Left renal cortex interstitium (tissue), 4 donors: ENCODE measurements around the gene CREG1. TPM values are rescaled to one million over a fixed set of nuclear protein-coding genes. Genes with fewer than 3 reads are reported as not detected.
"Not testable (repeated sequence)": the region's sequence is repeated elsewhere in the genome, so short reads cannot be mapped to it uniquely, and the experiment has no call there.

Source experiments
- DNase-seq, 4 donors: peaks; one replicate each; pipeline ENCODE4 v3.0.0-alpha.2; 2013; ENCODE audit warnings: low read depth in 4 of 4, low spot score in 2 of 4, missing footprints in 1 of 4
- polyA plus RNA-seq, 4 donors: library from polyadenylated mRNA; unstranded; fragments of 120-200 nt; gene quantifications; one replicate each; pipeline ENCODE4 v1.2.1, GENCODE V29; 2013; ENCODE audit not compliant: insufficient read length in 4 of 4

The CREG1 gene
- polyA plus RNA-seq, 4 donors, result 108 to 133 (median 117) TPM

DNA sequence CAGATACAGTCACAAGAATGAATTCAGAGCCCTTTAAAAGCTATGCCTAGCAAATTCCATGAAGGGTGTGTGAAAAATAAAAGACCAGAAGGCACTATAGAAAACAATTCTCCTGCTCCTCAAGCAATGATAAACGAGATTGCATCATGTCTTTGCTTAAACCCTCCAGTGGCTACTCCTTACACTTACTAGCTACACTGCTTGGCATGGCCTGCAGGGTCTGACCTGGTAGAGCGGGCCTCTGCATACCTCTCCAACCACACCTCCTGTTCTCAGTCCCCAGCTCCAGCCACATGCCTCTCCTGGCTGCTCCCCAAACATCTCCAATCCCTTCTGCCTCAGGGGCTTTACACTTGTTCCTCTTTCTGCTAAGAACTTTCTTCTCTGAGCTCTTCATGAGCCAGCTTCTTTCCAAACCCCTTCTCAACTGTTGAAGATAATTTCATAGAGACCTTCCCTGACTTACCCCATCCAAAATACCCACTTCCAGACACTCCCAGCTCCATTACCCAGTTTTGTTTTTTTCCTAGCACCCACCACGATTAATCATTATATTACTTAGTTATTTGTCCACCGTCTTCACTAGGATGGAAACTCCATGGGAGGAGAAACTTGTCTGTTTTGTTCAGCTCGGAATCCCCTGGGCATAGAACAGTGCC lies 11.2 kb upstream of the CREG1 start:
- DNase-seq, result no peak

DNA sequence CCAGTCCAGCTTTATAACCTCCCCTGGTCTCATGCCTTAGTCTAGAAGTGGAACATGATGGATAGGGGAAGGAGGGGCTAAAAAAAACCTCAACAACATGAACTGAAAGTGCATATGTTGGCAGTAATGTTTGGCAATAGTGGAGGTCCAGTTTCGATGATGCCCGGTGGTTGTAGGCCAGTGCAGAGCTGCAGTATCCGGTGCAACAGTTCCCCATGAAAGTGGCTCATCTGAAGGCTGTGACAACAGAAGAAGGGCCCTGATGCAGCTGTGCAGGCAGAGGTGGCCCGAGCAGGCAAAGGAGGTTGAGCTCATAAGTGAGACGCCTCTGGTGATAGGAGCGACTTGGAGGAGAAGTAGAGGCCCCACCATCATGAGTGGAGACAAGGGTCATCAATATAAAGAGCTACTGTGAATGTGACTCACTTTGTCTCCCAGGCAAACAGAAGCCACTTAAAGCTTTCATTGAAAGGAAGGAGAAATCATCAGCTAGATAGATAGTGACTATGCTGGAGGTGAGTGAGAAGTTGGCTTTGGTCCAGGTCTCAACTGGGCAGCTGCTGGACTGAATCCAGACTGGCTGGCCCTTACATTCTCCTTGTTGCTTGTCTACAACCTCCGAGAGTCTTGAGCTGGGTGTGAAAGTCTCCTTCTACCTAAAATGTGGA lies 10.2 kb upstream of the CREG1 start:
- DNase-seq, result no peak

DNA sequence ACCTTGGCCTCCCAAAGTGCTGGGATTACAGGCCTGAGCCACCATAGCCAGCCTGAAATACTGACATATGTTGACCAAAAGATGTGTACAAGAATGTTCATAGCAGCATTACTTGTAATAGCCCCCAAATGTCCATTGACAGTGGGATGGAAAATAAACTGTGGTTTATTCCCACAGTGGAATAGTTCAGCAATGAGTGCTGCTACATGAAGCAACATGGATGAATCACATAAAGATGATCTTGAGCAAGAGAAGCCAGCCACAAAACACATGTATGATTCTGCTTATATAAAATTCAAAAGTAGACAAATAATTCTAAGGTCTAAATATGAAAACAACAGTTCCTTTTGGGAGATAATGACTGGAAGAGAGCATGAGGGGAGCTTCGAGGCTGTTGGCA lies 9.1 kb upstream of the CREG1 start:
- DNase-seq, result no peak

DNA sequence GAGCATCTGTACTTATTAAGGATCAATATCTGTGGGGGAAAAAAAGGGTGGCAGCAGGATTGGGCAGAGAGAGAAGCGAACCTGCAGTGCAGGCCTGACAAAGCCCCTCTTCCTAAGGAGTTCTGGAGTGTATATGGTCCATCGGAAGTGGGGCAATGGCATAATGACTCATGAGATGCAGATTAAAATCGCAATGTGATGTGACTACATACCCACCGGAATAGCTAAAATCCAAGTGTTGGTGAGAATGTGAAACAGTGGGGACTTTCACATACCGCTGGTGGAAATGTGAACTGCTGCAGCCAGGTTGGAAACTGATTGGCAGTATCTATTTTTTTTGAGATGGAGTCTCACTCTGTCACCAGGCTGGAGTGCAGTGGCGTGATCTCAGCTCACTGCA lies 8.2 kb upstream of the CREG1 start:
- no peak for DNase-seq

DNA sequence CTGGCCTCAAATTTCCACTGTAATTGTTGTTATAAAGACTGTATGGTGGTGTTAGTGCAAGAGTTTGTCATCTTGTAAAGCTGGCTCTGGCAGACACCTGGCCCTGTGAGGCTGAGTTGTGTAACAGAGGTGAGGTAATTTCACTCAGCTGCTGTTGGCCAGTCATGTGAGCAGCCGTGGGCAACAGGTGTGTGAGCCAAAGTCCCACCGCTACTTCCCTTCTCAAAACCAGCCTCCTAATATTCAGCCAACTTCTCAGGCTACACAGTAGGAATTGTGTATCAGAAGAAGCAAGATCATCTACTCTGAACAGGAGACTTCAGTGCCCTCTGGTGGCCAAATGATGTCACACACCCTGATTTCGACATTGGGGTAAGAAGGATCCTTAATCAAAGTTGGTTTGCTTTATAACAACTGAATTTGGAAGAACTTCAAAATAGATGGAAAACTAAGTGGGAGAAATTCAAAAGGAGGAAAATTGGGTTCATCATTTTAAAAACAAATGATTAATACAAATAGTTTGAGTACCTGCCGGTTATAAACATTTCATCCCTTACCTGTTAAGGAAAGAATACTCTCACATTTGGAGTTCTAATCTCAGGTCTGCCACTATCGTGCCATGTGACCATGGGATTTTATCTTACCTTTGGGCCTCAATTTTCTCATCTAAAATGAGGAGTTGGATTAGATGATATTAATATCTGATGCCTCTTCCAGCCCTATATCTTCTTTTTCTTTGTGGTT lies 2.6 kb upstream of the CREG1 start:
- peak in 3 of 4 donors; percentile 35 to 71 (median 42) for DNase-seq

DNA sequence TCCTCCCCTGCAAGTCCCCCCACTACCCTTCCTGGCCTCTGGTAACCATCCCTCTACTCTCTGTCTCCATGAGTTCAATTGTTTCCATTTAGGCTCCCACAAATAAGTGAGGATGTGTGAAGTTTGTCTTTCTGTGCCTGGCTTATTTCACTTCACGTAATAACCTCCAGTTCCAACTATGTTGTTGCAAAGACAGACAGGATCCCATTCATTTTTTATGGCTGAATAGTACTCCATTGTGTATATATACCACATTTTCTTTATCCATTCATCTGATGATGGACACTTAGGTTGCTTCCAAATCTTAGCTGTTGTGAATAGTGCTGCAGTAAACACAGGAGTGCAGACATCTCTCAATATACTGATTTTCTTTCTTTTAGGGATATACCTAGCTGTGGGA lies 1.5 kb upstream of the CREG1 start:
- DNase-seq, result not testable (repeated sequence)

DNA sequence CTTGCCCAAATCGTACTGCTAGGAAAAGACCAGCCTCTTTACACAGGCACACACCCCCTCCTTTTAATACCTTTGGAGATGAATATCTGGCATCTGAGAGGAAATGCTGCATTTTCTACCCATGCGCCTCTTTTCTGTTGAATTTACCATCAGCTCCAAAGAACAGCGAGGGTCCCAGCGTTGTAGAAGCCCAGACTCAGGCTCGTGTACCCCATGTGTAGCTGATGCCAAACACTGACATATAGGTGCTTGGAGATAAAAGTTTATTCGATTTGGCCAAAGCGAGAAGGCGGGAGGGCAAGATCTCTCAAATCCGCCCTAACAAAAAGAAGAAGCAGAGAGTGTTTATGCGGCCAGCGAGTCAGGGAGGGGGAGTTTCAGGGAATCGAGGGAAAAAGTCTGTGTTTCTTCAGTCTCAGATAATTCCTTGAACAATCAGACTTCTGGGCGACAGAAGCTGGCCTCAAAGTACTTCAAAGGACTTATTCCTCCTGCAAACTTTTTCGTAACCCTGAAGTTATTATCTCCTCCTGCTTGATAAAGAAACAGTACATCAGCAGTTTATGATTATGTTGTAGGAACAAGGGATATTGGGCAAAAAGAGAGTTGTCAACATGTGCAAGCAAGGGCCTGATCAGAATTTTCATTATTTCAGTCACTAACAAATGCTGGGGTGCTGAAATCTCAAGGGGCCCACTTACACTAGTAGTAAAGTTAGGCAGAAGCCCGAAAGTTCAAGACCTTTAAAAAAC lies 642 bp upstream of the CREG1 start:
- no peak for DNase-seq

DNA sequence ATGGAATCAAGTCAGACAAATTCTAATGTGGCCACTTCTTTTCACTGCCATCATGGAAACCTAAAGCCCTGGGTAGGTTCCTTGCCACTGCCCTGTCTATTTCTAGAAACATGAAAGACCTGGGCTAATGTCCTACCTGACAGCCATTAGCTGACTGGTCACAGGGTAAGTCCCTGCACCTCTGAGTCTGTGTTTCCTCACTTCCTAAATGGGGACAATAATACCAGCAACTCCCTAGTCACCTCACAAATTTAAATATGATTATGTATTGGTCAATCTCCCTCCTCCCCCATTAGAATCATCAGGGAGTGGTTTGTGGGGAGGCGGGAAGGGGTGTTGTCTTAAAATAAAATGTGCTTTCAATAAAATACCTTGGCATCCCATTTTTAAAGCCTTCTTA lies 2.2 kb downstream of the CREG1 start:
- no peak for DNase-seq

DNA sequence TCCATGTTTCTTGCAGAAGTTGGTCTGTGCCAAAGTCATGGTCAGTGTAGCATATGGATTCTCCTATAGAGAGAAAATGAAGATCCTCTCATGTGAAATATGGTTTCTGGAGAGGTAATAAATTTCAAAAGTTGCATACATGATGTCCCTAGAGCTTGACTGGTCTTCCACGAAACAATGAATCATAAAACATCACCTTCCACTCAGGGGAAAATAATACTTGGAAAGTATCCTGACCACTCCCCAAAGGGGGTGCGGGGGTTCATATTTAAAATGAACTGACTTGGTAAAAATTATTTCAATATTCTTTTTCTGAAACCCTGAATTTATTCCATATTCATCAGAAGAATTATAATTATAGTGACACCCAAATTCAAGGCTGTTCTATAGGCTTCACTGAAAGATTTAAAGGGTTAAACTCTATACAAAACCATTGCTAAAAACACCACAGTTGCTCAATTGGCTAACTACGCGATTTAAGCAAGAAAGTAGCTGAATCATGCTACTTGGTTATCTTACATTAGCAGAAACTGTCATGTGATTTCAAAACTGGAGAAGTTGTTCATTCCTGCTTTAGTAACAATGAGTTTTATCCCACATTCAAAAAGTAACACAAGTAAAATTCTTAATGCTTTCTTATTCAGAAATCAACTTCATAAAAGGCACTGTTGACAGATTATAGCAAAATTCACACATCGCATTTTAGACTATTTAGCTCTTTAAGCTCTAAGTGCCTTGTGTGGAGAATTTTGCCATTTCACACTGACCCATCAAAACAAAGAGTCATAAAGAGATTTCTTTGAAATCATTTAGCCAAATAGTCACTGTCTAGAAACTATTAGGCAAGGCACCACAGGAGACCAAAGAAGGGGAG lies 5.3 kb downstream of the CREG1 start:
- no peak for DNase-seq

DNA sequence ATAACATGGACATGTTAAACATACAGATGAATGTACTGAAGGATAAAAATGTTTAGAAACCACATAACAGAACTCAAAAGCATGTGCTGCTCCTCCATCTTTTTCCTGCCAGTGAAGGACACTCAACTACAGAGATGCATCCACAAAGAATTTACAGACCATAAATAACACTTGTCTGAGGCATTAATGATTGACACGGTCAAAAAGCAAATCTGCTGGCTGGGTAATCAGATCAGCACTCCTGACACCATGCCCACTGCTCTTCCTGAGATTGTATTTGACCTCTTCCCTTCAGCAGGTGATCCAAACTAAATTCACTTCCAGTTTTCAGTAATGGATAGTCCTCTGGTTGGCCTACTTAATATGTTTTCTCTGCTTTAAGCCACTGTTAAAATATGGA lies 6.6 kb downstream of the CREG1 start:
- DNase-seq, result no peak

DNA sequence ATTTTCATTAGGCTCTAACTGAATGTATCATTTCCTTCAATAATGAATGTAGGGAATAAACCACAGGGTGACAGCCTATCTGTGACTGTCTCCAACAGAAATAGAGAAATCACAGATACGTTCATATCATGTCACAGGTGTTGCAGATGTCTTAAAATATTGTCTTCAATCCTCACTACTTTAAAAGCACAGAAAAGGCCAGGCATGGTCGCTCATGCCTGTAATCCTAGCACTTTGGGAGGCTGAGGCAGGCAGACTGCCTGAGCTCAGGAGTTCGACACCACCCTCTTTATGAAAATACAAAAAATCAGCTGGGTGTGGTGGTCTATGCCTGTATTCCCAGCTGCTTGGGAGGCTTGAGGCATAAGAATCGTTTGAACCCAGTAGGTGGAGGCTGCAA lies 8.2 kb downstream of the CREG1 start:
- no peak for DNase-seq

DNA sequence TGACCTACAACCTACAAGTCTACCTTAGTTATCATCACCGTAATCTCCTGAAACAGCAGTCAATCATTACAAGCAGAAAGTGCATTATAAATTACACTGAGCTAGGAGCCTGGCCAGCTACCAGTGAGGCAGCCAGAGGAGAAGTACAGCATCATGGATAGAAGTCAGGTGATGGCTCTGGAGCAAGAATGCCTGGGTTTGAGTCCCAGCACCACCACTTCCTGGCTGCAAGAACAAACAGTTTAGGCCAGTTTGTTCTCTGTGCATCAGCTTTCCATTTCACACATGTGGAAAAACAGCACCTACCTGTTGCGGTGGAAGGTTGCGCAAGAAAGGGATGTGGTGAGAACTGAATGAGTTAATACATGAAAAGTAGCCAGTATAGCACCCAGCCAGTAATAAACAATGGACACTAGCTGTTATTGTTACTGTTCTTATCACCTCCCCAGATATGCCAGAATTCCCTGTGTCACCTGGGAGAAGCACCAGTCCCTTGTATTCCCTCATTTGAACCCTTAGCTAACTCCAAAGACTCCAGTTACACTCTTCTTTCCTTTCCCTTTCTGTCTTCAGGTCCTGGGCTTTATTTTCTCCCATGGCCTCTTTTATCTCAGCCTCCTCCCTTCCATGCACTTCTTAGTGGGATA lies 9.0 kb downstream of the CREG1 start:
- DNase-seq, result no peak

DNA sequence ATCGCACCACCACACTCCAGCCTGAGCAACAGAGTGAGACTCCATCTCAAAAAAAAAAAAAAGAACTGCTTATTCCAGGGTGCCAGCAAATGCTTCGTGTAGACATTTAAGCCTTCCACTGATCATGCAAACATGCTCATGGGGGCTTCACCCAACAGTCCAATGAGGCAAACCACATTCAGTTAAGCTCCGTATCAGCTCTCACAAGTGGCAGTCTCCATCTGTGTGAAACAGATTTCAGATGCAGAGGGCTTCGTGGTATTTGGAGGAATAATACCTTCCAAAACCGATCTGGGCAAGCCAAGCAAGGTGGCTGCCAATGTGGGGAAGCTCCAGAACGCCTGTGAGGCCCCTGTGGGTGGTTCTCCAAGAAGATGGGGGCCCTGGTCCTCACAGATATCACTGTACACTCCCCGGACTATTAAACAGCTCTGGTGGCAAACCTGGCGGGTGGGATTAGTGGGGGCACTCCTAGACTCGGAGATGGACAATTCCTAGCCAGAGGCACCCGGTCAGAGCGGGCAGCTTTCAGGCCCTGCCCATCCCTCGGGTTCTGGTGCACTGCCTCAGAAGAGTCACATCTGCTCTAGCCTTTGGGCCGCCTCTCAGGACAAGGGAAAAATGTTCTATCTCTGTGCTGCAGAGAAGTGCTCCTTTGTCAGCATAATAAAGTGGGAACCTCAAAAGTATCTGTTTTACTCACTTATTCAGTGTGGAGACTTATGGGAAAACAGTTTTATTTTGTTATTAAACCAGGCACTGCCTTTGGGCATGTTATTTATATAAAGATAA lies 10.2 kb downstream of the CREG1 start:
- no peak for DNase-seq

DNA sequence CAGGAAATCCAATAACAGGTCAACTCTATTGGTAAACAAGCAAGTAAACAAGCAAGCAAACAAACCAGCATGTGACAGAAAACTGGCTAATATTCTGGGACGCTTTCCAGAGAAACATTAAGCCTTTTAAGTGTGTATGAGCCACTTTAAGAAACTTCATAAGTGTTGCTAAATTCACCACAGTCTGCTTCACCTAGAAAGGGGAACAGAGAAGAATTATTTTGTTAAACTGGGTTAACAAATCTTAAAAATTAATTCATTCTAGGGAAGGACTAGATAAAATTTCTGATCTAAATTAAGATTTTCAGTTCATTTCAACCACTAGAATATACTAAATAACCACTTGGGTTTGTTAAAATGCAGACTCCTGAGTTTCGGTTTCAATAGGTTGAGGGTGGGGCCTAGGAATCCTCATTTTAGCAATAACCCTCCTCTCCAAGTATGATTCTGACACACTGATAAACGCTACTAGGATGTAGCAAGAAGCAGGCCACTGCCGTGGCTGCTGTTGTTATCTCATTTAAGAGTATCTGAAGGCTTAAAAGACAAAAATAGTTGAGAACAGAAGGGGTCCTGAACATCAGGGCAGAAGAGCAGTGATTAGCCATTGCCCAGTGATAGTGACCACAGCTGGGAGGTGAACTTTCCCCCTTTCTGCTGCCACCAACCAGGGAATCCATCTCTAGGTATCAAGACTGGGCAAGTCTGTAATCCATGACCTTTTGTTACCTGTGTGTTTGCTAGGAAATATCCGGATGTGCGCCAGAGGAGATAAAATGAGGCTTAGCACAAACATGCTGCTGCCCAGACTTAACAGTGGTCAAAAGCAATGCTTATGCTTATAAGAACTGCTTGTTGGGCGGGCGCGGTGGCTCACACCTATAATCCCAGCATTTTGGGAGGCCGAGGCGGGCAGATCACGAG lies 11.2 kb downstream of the CREG1 start:
- no peak for DNase-seq

DNA sequence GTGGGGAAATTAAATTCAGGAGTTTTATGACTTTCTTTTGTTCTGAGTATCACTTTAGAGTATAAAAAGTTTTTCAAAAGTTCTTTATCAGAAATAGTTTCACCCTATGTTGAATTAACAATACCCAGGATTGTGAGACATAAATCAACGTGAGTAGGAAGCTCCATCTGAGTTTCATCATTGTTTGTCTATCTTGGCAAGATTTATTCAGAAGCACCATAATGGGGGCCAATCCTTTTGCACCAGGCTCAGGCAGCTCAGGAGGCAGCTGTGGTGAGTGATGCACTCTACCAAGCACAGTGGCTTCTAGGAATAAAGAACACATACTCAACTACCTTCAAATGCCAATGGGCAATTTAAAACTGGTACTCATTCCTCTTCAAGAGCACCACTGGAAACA lies 12.0 kb downstream of the CREG1 start:
- DNase-seq, result no peak

DNA sequence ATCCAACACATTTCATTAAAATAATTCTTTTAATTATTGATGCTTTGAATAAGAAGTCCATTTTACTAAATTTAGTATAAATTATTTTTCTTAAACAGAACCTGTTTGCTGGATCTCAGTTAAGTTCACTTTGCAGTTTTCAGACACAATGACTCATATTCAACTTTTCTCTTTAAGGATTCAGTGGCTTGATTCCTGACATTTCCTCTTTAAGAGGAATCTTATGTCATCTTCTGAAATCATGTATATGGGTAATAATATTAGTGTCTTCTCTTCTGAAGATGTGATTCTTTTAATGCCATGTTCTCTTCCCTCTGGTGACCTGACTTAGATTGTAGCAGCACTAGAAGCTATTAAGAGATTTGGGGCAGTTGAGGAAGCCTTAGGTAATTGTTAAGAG lies 12.6 kb downstream of the CREG1 start:
- DNase-seq, result no peak

DNA sequence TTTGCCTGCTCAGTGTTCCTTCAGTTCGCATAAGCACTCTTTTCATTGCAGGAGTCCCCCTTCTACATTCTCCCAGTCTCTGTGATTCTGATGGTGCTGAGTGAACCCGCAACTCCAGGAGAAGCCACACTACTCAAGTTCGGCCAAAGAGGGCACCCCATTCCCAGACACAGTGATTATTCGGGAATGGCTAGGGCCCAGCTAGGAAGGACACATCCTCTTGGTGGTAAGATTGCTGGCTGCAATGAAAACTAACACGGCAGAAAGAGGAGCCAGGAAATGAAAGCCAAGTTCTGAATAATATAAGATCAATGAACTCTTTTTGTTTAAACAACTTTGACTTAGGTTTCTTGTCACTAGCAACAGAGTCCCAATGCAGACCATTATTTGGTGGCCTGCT lies 14.9 kb downstream of the CREG1 start:
- no peak for DNase-seq

DNA sequence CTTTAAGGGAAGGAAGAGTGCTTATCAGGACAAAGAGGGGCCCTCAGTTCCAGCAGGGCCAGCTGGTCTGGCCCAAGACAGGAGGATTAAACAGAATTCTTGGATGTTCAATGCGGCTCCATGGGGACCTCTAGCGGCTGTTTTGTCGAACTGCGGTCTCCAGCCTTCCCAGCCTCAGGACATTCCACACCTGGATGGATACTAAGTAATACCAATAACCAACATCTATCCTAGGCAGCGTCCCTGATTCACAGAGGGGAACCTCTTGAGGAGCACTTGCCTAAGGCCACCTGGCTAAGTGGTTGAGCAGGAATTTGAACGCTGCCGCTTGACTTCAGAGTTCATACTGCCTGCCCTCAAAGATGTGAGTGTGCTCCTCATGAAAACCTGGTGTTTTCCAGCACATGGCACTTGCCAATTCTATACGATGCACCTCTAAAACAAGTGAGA lies 19.7 kb downstream of the CREG1 start:
- DNase-seq, result peak in 3 of 4 donors; percentile 36 to 55 (median 38)
